Fibroblast of the conjunctiva (primary cell): ENCODE measurements around the gene MCTP1.

Experiments used
- DNase-seq: peaks from one replicate; pipeline ENCODE4 v3.0.0-alpha.2; 2010; ENCODE audit warnings: low read depth

MCTP1 gene

GRCh38 chr5:95284572-95285408 lies at the start of gene MCTP1:
Gene MCTP1 (minus strand): TSS chr5:95285094.
- no peak for DNase-seq

- no peak for DNase-seq
Measured at GRCh38 chr5:95332158-95332557, 47.3 kb upstream of the MCTP1 start.

- DNase-seq, result no peak
Measured at GRCh38 chr5:95331358-95331757, 46.5 kb upstream of the MCTP1 start.

GRCh38 chr5:95327211-95327610 lies 42.3 kb upstream of the MCTP1 start:
- DNase-seq, result no peak

GRCh38 chr5:95317687-95318086 lies 32.8 kb upstream of the MCTP1 start:
- DNase-seq, result no peak

GRCh38 chr5:95317085-95317484 lies 32.2 kb upstream of the MCTP1 start:
- DNase-seq, result no peak

GRCh38 chr5:95304711-95305110 lies 19.8 kb upstream of the MCTP1 start:
- DNase-seq, result no peak

GRCh38 chr5:95298651-95299050 lies 13.8 kb upstream of the MCTP1 start:
- DNase-seq, result no peak

- DNase-seq, result no peak
Measured at GRCh38 chr5:95296291-95296690, 11.4 kb upstream of the MCTP1 start.

GRCh38 chr5:95285409-95285755 lies 488 bp upstream of the MCTP1 start:
- DNase-seq, result no peak

- DNase-seq, result no peak
Measured at GRCh38 chr5:95283761-95284571, 928 bp downstream of the MCTP1 start.

GRCh38 chr5:95283022-95283615 lies 1.8 kb downstream of the MCTP1 start:
- DNase-seq, result no peak

- DNase-seq, result no peak
Measured at GRCh38 chr5:95281226-95281625, 3.7 kb downstream of the MCTP1 start.

GRCh38 chr5:95280401-95281095 lies 4.3 kb downstream of the MCTP1 start:
- DNase-seq, result no peak

GRCh38 chr5:95274011-95274410 lies 10.9 kb downstream of the MCTP1 start:
- no peak for DNase-seq

GRCh38 chr5:95272316-95272929 lies 12.5 kb downstream of the MCTP1 start:
- no peak for DNase-seq

GRCh38 chr5:95262933-95263660 lies 21.8 kb downstream of the MCTP1 start:
- no peak for DNase-seq

GRCh38 chr5:95261437-95262175 lies 23.3 kb downstream of the MCTP1 start:
- DNase-seq, result peak; percentile 37

GRCh38 chr5:95256991-95257390 lies 27.9 kb downstream of the MCTP1 start:
- no peak for DNase-seq

GRCh38 chr5:95256446-95256845 lies 28.4 kb downstream of the MCTP1 start:
- no peak for DNase-seq
